ENCODE data around the gene NUAK1.

GRCh38 chr12:106023039-106023438 lies 115.7 kb downstream of the NUAK1 start:
- TF ChIP-seq POLR2AphosphoS5 (IDR thresholded peaks at IDR 0.05) = no peak
- no peak for TF ChIP-seq POLR2A (IDR thresholded peaks at IDR 0.05)
- TF ChIP-seq CTCF (IDR thresholded peaks at IDR 0.05) = no peak
